ENCODE data around the gene ARHGAP26. TPM values are rescaled to one million over a fixed set of nuclear protein-coding genes. Genes with fewer than 3 reads are reported as not detected.

Gene ARHGAP26
- polyA plus RNA-seq, 1 donor from 2014 or later, result 0.83 TPM

DNA sequence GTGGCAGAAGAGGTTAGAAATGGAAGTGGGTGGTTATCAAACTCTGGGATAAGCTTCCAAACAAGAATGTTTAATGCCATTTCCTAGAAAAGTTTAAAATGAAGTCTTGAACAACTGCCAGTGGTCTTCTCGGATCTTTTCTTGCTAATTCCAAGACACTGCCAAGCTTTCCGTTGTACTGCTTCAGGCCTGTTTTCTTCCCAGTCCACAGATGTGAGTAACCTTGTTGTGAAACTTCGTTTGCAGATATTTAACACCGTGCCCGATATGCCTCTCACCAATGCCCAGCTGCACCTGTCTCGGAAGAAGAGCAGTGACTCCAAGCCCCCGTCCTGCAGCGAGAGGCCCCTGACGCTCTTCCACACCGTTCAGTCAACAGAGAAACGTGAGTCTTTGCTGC, 363.5 kb downstream of the ARHGAP26 start:
- Histone ChIP-seq H3K4me2 (ENCODE audit: low read length) (no peak overlapping the region), H2AFZ (ENCODE audit: low read depth, low read length) (no peak overlapping the region), H3K9ac (ENCODE audit: low read length) (no peak overlapping the region), H3K27me3 (ENCODE audit: insufficient read depth, low read depth, low read length) (no peaks in the 10 kb centered on the region), H4K20me1 (ENCODE audit: insufficient read depth) (no peaks in the 10 kb centered on the region), H3K27ac (ENCODE audit: low read length) (no peak overlapping the region), H3K36me3 (ENCODE audit: insufficient read depth, low read length) (no peaks in the 10 kb centered on the region), H3K4me3 (ENCODE audit: low read length) (no peak overlapping the region), H3K9me3 (ENCODE audit: low read length) (no peaks in the 10 kb centered on the region), H3F3A (ENCODE audit: insufficient read depth, low read length, poor library complexity, severe bottlenecking) (no peaks in the 10 kb centered on the region), H3K9me2 (ENCODE audit: insufficient read depth, low read length) (no peaks in the 10 kb centered on the region), H3K79me2 (replicated peaks; ENCODE audit: insufficient read depth, low read length) (no peaks in the 10 kb centered on the region)
- TF ChIP-seq POLR2AphosphoS5 (IDR thresholded peaks at IDR 0.05) (no peak), EP300 (conservative IDR thresholded peaks at IDR 0.05; ENCODE audit: poor library complexity, severe bottlenecking) (no peak), EZH2 (IDR thresholded peaks at IDR 0.05; ENCODE audit: borderline replicate concordance, insufficient read depth, low read length, poor library complexity, severe bottlenecking) (no peak), MXI1 (conservative IDR thresholded peaks at IDR 0.05; ENCODE audit: poor library complexity, severe bottlenecking) (no peak), SMC3 (conservative IDR thresholded peaks at IDR 0.05; ENCODE audit: poor library complexity) (no peak), RAD21 (conservative IDR thresholded peaks at IDR 0.05) (no peak), TAF1 (IDR thresholded peaks at IDR 0.05; ENCODE audit: low read depth) (no peak)
- TF ChIP-seq, protein P1, sequence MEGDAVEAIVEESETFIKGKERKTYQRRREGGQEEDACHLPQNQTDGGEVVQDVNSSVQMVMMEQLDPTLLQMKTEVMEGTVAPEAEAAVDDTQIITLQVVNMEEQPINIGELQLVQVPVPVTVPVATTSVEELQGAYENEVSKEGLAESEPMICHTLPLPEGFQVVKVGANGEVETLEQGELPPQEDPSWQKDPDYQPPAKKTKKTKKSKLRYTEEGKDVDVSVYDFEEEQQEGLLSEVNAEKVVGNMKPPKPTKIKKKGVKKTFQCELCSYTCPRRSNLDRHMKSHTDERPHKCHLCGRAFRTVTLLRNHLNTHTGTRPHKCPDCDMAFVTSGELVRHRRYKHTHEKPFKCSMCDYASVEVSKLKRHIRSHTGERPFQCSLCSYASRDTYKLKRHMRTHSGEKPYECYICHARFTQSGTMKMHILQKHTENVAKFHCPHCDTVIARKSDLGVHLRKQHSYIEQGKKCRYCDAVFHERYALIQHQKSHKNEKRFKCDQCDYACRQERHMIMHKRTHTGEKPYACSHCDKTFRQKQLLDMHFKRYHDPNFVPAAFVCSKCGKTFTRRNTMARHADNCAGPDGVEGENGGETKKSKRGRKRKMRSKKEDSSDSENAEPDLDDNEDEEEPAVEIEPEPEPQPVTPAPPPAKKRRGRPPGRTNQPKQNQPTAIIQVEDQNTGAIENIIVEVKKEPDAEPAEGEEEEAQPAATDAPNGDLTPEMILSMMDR (IDR thresholded peaks at IDR 0.05; ENCODE audit: poor library complexity, severe bottlenecking), result no peak
- TF ChIP-seq, protein P2, sequence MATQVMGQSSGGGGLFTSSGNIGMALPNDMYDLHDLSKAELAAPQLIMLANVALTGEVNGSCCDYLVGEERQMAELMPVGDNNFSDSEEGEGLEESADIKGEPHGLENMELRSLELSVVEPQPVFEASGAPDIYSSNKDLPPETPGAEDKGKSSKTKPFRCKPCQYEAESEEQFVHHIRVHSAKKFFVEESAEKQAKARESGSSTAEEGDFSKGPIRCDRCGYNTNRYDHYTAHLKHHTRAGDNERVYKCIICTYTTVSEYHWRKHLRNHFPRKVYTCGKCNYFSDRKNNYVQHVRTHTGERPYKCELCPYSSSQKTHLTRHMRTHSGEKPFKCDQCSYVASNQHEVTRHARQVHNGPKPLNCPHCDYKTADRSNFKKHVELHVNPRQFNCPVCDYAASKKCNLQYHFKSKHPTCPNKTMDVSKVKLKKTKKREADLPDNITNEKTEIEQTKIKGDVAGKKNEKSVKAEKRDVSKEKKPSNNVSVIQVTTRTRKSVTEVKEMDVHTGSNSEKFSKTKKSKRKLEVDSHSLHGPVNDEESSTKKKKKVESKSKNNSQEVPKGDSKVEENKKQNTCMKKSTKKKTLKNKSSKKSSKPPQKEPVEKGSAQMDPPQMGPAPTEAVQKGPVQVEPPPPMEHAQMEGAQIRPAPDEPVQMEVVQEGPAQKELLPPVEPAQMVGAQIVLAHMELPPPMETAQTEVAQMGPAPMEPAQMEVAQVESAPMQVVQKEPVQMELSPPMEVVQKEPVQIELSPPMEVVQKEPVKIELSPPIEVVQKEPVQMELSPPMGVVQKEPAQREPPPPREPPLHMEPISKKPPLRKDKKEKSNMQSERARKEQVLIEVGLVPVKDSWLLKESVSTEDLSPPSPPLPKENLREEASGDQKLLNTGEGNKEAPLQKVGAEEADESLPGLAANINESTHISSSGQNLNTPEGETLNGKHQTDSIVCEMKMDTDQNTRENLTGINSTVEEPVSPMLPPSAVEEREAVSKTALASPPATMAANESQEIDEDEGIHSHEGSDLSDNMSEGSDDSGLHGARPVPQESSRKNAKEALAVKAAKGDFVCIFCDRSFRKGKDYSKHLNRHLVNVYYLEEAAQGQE (IDR thresholded peaks at IDR 0.05; ENCODE audit: borderline replicate concordance), result no peak

DNA sequence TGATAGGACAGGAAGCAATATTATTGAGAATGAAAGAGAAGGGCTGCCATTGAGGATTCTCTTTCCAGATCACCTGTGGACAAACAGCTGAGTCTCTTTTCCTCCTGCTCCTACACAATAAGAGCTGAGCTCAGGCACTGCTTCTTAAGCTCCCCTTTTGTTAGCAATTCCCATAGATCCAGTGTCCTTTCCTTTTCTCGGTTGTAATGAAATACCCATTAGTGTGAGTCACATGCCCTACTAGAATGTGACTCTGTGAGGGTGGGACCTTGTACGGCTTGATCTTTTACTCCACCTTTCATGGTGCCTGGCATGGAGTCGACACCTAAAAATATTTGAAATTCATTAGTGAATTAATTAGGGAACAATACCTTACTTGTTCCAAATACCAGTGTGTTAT, 364.1 kb downstream of the ARHGAP26 start:
- Histone ChIP-seq H3K9me3 (ENCODE audit: low read length) (no peaks in the 10 kb centered on the region), H3K9ac (ENCODE audit: low read length) (no peak overlapping the region), H3K27ac (ENCODE audit: low read length) (no peak overlapping the region), H3K36me3 (ENCODE audit: insufficient read depth, low read length) (no peaks in the 10 kb centered on the region), H3K27me3 (ENCODE audit: insufficient read depth, low read depth, low read length) (no peaks in the 10 kb centered on the region), H4K20me1 (ENCODE audit: insufficient read depth) (no peaks in the 10 kb centered on the region), H3K4me2 (ENCODE audit: low read length) (no peak overlapping the region), H3K9me2 (ENCODE audit: insufficient read depth, low read length) (no peaks in the 10 kb centered on the region), H2AFZ (ENCODE audit: low read depth, low read length) (no peak overlapping the region), H3F3A (ENCODE audit: insufficient read depth, low read length, poor library complexity, severe bottlenecking) (no peaks in the 10 kb centered on the region), H3K4me3 (ENCODE audit: low read length) (no peak overlapping the region), H3K79me2 (replicated peaks; ENCODE audit: insufficient read depth, low read length) (no peaks in the 10 kb centered on the region)
- TF ChIP-seq RAD21 (conservative IDR thresholded peaks at IDR 0.05) (no peak), POLR2AphosphoS5 (IDR thresholded peaks at IDR 0.05) (no peak), TAF1 (IDR thresholded peaks at IDR 0.05; ENCODE audit: low read depth) (no peak), MXI1 (conservative IDR thresholded peaks at IDR 0.05; ENCODE audit: poor library complexity, severe bottlenecking) (no peak), EP300 (conservative IDR thresholded peaks at IDR 0.05; ENCODE audit: poor library complexity, severe bottlenecking) (no peak), EZH2 (IDR thresholded peaks at IDR 0.05; ENCODE audit: borderline replicate concordance, insufficient read depth, low read length, poor library complexity, severe bottlenecking) (no peak), SMC3 (conservative IDR thresholded peaks at IDR 0.05; ENCODE audit: poor library complexity) (no peak)
- TF ChIP-seq, protein P1 (IDR thresholded peaks at IDR 0.05; ENCODE audit: poor library complexity, severe bottlenecking), result no peak
- TF ChIP-seq, protein P2 (IDR thresholded peaks at IDR 0.05; ENCODE audit: borderline replicate concordance), result no peak
